HEK293T (cell line): ENCODE results near the gene MPRIP.

Experiments used
- BHLHE40 ChIP-seq: fragments of 450-650 bp; IDR thresholded peaks from 2 replicates; pipeline ENCODE4 v1.6.1; 2016; ENCODE audit warnings: mild to moderate bottlenecking, moderate library complexity, borderline replicate concordance
- LEF1 ChIP-seq: fragments of 450-650 bp; IDR thresholded peaks from 2 replicates; pipeline ENCODE4 v1.6.1; 2017; ENCODE audit warnings: mild to moderate bottlenecking, borderline replicate concordance
- NFRKB ChIP-seq: fragments of 450-650 bp; IDR thresholded peaks from 2 replicates; pipeline ENCODE4 v1.6.1; 2016; ENCODE audit warnings: mild to moderate bottlenecking, moderate library complexity
- SP1 ChIP-seq: fragments of 450-650 bp; IDR thresholded peaks from 2 replicates; pipeline ENCODE4 v1.6.1; 2017
- SUZ12 ChIP-seq: fragments of 450-650 bp; IDR thresholded peaks from 2 replicates; pipeline ENCODE4 v1.6.1; 2016; ENCODE audit warnings: mild to moderate bottlenecking

DNA sequence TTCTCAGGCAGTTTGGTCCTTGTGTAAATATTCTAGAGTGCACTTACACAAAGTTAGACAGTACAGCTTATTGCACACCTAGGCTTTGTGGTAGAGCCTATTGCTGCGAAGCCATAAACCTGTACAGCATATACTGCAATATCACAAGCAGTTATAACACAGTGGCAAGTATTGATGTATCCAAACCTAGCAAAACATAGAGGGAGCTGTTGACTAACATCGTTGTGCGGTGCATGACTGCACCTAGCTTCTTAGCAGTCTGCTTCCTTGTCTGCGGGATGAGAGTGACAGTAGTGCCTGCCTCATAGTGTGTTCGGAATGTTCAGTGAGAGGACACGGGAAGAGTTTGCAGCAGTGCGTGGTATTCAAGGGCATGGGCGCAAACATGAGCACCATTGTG is 78.9 kb downstream of the MPRIP start:
- TF ChIP-seq SP1 = no peak
- no peak for TF ChIP-seq NFRKB
- TF ChIP-seq SUZ12 = no peak
- TF ChIP-seq LEF1 = no peak
- TF ChIP-seq BHLHE40 = no peak
